Vagina (tissue), 2 donors: ENCODE results near the gene DCANP1. TPM values are rescaled to one million over a fixed set of nuclear protein-coding genes. Genes with fewer than 3 reads are reported as not detected.

Experiments used
- DNase-seq, 2 donors: peaks; one replicate each; pipeline ENCODE4 v3.0.0-alpha.2; 2017; ENCODE audit errors: extremely low spot score in 2 of 2
- H3K27ac ChIP-seq: fragments of 200-600 bp; sonication (generic); one replicate; pipeline ENCODE4 v1.5.1; 2019
- H3K27me3 ChIP-seq: fragments of 200-600 bp; sonication (generic); one replicate; pipeline ENCODE4 v1.5.1; 2019
- H3K36me3 ChIP-seq, 2 donors: fragments of 200-600 bp; sonication (generic); one replicate each; pipeline ENCODE4 v1.5.1; 2017 to 2019
- H3K4me1 ChIP-seq: fragments of 200-600 bp; sonication (generic); one replicate; pipeline ENCODE4 v1.5.1; 2019
- H3K4me3 ChIP-seq, 2 donors: fragments of 200-600 bp; sonication (generic); 1 replicate in 1 of 2; 2 replicates in 1 of 2; pipeline ENCODE4 v1.5.1; 2016 to 2019
- H3K9me3 ChIP-seq: fragments of 200-600 bp; sonication (generic); one replicate; pipeline ENCODE4 v1.5.1; 2019
- CTCF ChIP-seq, 3 experiments: fragments of 450-650 bp in 2 of 3; fragments of 200-600 bp in 1 of 3; sonication (generic) in 1 of 3; IDR thresholded peaks; one replicate each; pipeline ENCODE4 v1.5.1; 2017 to 2019; ENCODE audit warnings: antibody characterized with exemption in 3 of 3, mild to moderate bottlenecking in 2 of 3, moderate library complexity in 2 of 3
- POLR2A ChIP-seq, 2 donors: fragments of 450-650 bp; IDR thresholded peaks; one replicate each; pipeline ENCODE4 v1.6.1; 2017; ENCODE audit warnings: antibody characterized with exemption in 2 of 2, mild to moderate bottlenecking in 2 of 2, moderate library complexity in 2 of 2
- POLR2AphosphoS5 ChIP-seq, 2 donors: sonication (generic); formaldehyde crosslinking; IDR thresholded peaks; one replicate each; pipeline ENCODE4 v1.9.0; 2017; ENCODE audit warnings: antibody characterized with exemption in 2 of 2, mild to moderate bottlenecking in 2 of 2, low read depth in 1 of 2; ENCODE audit not compliant: insufficient read depth in 1 of 2
- intact Hi-C: fragments of 100-400 bp; cut with DNase I; formaldehyde crosslinking; loops from one replicate; pipeline ENCODE4 v1.15.1; 2023
- total RNA-seq: library from RNA; depleted of rRNA; stranded (reverse); fragments of >200 nt; gene quantifications from one replicate; pipeline ENCODE4 v1.2.3, GENCODE V29; 2016

Gene DCANP1
- total RNA-seq, 1 donor from 2014 or later, result not detected

- TF ChIP-seq POLR2AphosphoS5 (IDR thresholded peaks at IDR 0.05; ENCODE audit: insufficient read depth in 1 of 2, low read depth in 1 of 2) (no peak), CTCF (IDR thresholded peaks at IDR 0.05) (no peak), POLR2A (IDR thresholded peaks at IDR 0.05) (no peak)
- Histone ChIP-seq H3K27me3 (peaks cover 5% of the 10 kb centered on the region), H3K4me3 (no peak overlapping the region), H3K36me3 (no peaks in the 10 kb centered on the region), H3K27ac (no peak overlapping the region), H3K9me3 (no peaks in the 10 kb centered on the region), H3K4me1 (no peaks in the 10 kb centered on the region)
- intact Hi-C loops, result no loop called here
- DNase-seq, result no peak
These were observed 27.0 kb upstream of the DCANP1 start for GRCh38 chr5:135473956-135474670.

GRCh38 chr5:135472141-135472540 lies 25.0 kb upstream of the DCANP1 start:
- Histone ChIP-seq H3K4me3 (no peak overlapping the region), H3K27me3 (peaks cover 5% of the 10 kb centered on the region), H3K36me3 (no peaks in the 10 kb centered on the region), H3K9me3 (no peaks in the 10 kb centered on the region), H3K4me1 (no peaks in the 10 kb centered on the region), H3K27ac (no peak overlapping the region)
- TF ChIP-seq CTCF (IDR thresholded peaks at IDR 0.05) (no peak), POLR2A (IDR thresholded peaks at IDR 0.05) (no peak), POLR2AphosphoS5 (IDR thresholded peaks at IDR 0.05; ENCODE audit: insufficient read depth in 1 of 2, low read depth in 1 of 2) (no peak)
- intact Hi-C loops, result no loop called here
- no peak for DNase-seq

- Histone ChIP-seq H3K27ac (no peak overlapping the region), H3K36me3 (no peaks in the 10 kb centered on the region), H3K9me3 (no peaks in the 10 kb centered on the region), H3K4me3 (no peak overlapping the region), H3K27me3 (peaks cover 5% of the 10 kb centered on the region), H3K4me1 (no peaks in the 10 kb centered on the region)
- intact Hi-C loops, result no loop called here
- no peak for TF ChIP-seq POLR2AphosphoS5 (IDR thresholded peaks at IDR 0.05; ENCODE audit: insufficient read depth in 1 of 2, low read depth in 1 of 2)
- TF ChIP-seq POLR2A (IDR thresholded peaks at IDR 0.05), result no peak
- no peak for TF ChIP-seq CTCF (IDR thresholded peaks at IDR 0.05)
- DNase-seq, result no peak
These were observed 24.6 kb upstream of the DCANP1 start for GRCh38 chr5:135471726-135472125.

GRCh38 chr5:135469911-135470310 lies 22.8 kb upstream of the DCANP1 start:
- Histone ChIP-seq H3K9me3 (no peaks in the 10 kb centered on the region), H3K36me3 (no peaks in the 10 kb centered on the region), H3K4me3 (no peak overlapping the region), H3K27me3 (peaks cover 5% of the 10 kb centered on the region), H3K27ac (no peak overlapping the region), H3K4me1 (no peaks in the 10 kb centered on the region)
- TF ChIP-seq CTCF (IDR thresholded peaks at IDR 0.05) (no peak), POLR2AphosphoS5 (IDR thresholded peaks at IDR 0.05; ENCODE audit: insufficient read depth in 1 of 2, low read depth in 1 of 2) (no peak), POLR2A (IDR thresholded peaks at IDR 0.05) (no peak)
- intact Hi-C loops, result loop anchor here (5.0 kb wide), 1 partner anchor 82 kb away; no protein-coding TSS in a partner anchor
- DNase-seq, result no peak

- intact Hi-C loops, result loop anchor here (5.0 kb wide), 1 partner anchor 84 kb away; no protein-coding TSS in a partner anchor
- Histone ChIP-seq H3K27me3 (no peaks in the 10 kb centered on the region), H3K4me1 (no peaks in the 10 kb centered on the region), H3K9me3 (no peaks in the 10 kb centered on the region), H3K27ac (no peak overlapping the region), H3K4me3 (no peak overlapping the region), H3K36me3 (no peaks in the 10 kb centered on the region)
- DNase-seq, result no peak
- TF ChIP-seq POLR2AphosphoS5 (IDR thresholded peaks at IDR 0.05; ENCODE audit: insufficient read depth in 1 of 2, low read depth in 1 of 2), result no peak
These were observed 21.4 kb upstream of the DCANP1 start for GRCh38 chr5:135468541-135468940.
